DND-41 (cell line): ENCODE data around the gene PHLDB2.

Experiments used
- ATAC-seq: fragments of 200-7000 bp; cut with Tn5 transposase; 3 replicates; pipeline ENCODE4 v1.9.1; 2021; ENCODE audit warnings: low read depth; ENCODE audit not compliant: insufficient read depth
- DNase-seq: peaks from one replicate; pipeline ENCODE4 v3.0.0-alpha.2; 2020
- H2AFZ ChIP-seq: 2 replicates; pipeline ENCODE4 v1.6.0; 2012; ENCODE audit warnings: low read depth, low read length
- H3K27ac ChIP-seq: 2 replicates; pipeline ENCODE4 v1.5.1; 2012; ENCODE audit warnings: low read length, inconsistent platforms
- H3K27me3 ChIP-seq: fragments of 200-600 bp; sonication (generic); 2 replicates; pipeline ENCODE4 v1.6.0; 2012; ENCODE audit warnings: low read length, mild to moderate bottlenecking, inconsistent platforms; ENCODE audit not compliant: insufficient read depth, poor library complexity
- H3K36me3 ChIP-seq: 2 replicates; pipeline ENCODE4 v1.5.1; 2012; ENCODE audit warnings: low read length, inconsistent platforms; ENCODE audit not compliant: insufficient read depth
- H3K4me1 ChIP-seq: 2 replicates; pipeline ENCODE4 v1.5.1; 2012; ENCODE audit warnings: mild to moderate bottlenecking, low read length; ENCODE audit not compliant: insufficient read depth
- H3K4me2 ChIP-seq: 2 replicates; pipeline ENCODE4 v1.6.0; 2012; ENCODE audit warnings: mild to moderate bottlenecking, moderate library complexity, low read length, inconsistent platforms; ENCODE audit not compliant: insufficient read depth
- H3K4me3 ChIP-seq, 2 experiments: fragments of 200-600 bp in 1 of 2; shearing (Covaris generic) in 1 of 2; 2 replicates each; pipeline ENCODE4 v1.5.1; 2012 to 2016; ENCODE audit warnings: inconsistent platforms in 2 of 2, low read length in 2 of 2, mild to moderate bottlenecking in 2 of 2, low read depth in 1 of 2, moderate library complexity in 1 of 2
- H3K79me2 ChIP-seq: 2 replicates; pipeline ENCODE4 v1.6.0; 2012; ENCODE audit warnings: low read length, inconsistent platforms; ENCODE audit not compliant: insufficient read depth
- H3K9ac ChIP-seq: 2 replicates; pipeline ENCODE4 v1.6.0; 2012; ENCODE audit warnings: low read depth, mild to moderate bottlenecking, inconsistent platforms, low read length, moderate library complexity
- H3K9me3 ChIP-seq: 2 replicates; pipeline ENCODE4 v1.5.1; 2012; ENCODE audit warnings: low read length, moderate library complexity, mild to moderate bottlenecking, inconsistent platforms; ENCODE audit not compliant: insufficient read depth, severe bottlenecking
- H4K20me1 ChIP-seq: 2 replicates; pipeline ENCODE4 v1.6.0; 2012; ENCODE audit warnings: low read length; ENCODE audit not compliant: insufficient read depth
- EZH2 ChIP-seq: IDR thresholded peaks from 3 replicates; pipeline ENCODE4 v1.6.1; 2012; ENCODE audit warnings: borderline replicate concordance, low read depth, mild to moderate bottlenecking, moderate library complexity, low read length, inconsistent platforms; ENCODE audit not compliant: severe bottlenecking
- TF ChIP-seq, protein P1 (sequence below): IDR thresholded peaks from 2 replicates; pipeline ENCODE4 v1.5.1; 2012; ENCODE audit warnings: borderline replicate concordance, low read length, moderate library complexity, mild to moderate bottlenecking; ENCODE audit not compliant: poor library complexity, severe bottlenecking; ENCODE audit errors: extremely low read depth

PHLDB2 gene

DNA sequence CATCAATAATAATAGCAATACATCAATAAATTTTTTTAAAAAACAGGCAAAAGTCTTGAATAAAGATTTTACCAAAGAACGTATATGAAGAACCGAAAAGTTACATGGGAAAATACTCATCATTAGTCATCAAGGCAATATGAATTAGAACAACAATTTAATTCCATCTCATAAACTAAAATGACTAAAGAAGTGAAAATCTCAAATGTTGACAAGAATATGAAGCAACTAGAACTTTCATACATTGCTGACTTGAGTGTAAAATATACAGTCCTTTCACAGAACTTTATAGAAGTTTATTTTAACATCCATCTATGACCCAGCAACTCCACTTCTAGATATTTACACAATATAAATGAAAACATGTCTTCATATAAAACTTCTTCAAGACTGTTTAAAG is 84.5 kb downstream of the PHLDB2 start:
- ATAC-seq (no peak), DNase-seq (no peak)
- Histone ChIP-seq H3K36me3 (no peaks in the 10 kb centered on the region), H3K4me3 (no peak overlapping the region), H3K4me2 (no peak overlapping the region), H3K9ac (no peak overlapping the region), H3K9me3 (no peaks in the 10 kb centered on the region), H4K20me1 (no peaks in the 10 kb centered on the region), H3K79me2 (no peaks in the 10 kb centered on the region), H2AFZ (no peak overlapping the region), H3K27me3 (no peaks in the 10 kb centered on the region), H3K27ac (no peak overlapping the region), H3K4me1 (no peaks in the 10 kb centered on the region)
- TF ChIP-seq, protein P1, sequence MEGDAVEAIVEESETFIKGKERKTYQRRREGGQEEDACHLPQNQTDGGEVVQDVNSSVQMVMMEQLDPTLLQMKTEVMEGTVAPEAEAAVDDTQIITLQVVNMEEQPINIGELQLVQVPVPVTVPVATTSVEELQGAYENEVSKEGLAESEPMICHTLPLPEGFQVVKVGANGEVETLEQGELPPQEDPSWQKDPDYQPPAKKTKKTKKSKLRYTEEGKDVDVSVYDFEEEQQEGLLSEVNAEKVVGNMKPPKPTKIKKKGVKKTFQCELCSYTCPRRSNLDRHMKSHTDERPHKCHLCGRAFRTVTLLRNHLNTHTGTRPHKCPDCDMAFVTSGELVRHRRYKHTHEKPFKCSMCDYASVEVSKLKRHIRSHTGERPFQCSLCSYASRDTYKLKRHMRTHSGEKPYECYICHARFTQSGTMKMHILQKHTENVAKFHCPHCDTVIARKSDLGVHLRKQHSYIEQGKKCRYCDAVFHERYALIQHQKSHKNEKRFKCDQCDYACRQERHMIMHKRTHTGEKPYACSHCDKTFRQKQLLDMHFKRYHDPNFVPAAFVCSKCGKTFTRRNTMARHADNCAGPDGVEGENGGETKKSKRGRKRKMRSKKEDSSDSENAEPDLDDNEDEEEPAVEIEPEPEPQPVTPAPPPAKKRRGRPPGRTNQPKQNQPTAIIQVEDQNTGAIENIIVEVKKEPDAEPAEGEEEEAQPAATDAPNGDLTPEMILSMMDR, result no peak
- no peak for TF ChIP-seq EZH2

DNA sequence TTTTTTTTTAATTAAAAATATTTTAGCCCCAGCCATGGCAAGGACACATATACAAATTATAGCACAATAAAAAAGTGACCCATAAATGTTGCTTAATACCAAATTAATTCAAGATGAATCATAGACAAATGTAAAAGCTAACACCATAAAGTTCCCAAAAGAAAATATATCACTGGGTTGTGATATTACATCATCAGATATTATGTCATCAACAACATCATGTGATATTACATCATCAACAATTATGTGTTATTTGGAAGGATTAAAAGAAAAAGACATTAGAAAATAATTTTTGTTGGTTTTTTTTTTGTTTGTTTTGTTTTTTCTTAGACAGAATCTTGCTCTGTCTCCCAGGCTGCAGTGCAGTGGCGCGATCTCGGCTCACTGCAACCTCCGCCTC is 85.3 kb downstream of the PHLDB2 start:
- no peaks in the 10 kb centered on the region for H3K79me2 ChIP-seq
- ATAC-seq (no peak), DNase-seq (no peak)
- no peaks in the 10 kb centered on the region for H3K9me3 ChIP-seq
- H3K36me3 ChIP-seq, result no peaks in the 10 kb centered on the region
- H3K4me2 ChIP-seq, result no peak overlapping the region
- H3K9ac ChIP-seq, result no peak overlapping the region
- H4K20me1 ChIP-seq, result no peaks in the 10 kb centered on the region
- no peak overlapping the region for H3K27ac ChIP-seq
- no peaks in the 10 kb centered on the region for H3K4me1 ChIP-seq
- no peaks in the 10 kb centered on the region for H3K27me3 ChIP-seq
- H3K4me3 ChIP-seq, result no peak overlapping the region
- H2AFZ ChIP-seq, result no peak overlapping the region
- TF ChIP-seq EZH2, result no peak
- TF ChIP-seq, protein P1, result no peak

DNA sequence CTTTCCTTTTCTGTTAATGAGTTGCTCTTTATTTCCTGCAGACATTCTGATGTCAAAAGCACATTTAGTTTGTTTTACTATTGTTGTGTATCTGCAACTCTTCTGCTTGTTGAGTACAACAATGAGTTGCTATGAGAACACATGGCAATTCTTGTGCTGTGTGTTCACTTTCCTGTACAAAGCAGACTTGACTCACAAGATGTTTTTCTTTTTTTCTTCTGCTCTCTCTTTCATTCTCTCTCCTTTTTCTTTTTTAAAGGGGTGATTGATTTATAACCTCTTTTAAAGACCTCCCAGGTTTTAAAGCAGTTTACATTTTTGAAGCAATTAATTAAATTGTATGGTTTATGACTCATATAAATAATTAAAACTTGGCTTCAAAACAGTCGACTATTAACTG is 88.2 kb downstream of the PHLDB2 start:
- DNase-seq (no peak), ATAC-seq (no peak)
- H3K79me2 ChIP-seq, result no peaks in the 10 kb centered on the region
- H2AFZ ChIP-seq, result no peak overlapping the region
- no peaks in the 10 kb centered on the region for H3K36me3 ChIP-seq
- H4K20me1 ChIP-seq, result no peaks in the 10 kb centered on the region
- H3K9me3 ChIP-seq, result no peaks in the 10 kb centered on the region
- no peak for TF ChIP-seq EZH2
- TF ChIP-seq, protein P1, result no peak
- no peak overlapping the region for H3K4me2 ChIP-seq
- no peaks in the 10 kb centered on the region for H3K4me1 ChIP-seq
- H3K9ac ChIP-seq, result no peak overlapping the region
- no peaks in the 10 kb centered on the region for H3K27me3 ChIP-seq
- H3K27ac ChIP-seq, result no peak overlapping the region
- H3K4me3 ChIP-seq, result no peak overlapping the region

DNA sequence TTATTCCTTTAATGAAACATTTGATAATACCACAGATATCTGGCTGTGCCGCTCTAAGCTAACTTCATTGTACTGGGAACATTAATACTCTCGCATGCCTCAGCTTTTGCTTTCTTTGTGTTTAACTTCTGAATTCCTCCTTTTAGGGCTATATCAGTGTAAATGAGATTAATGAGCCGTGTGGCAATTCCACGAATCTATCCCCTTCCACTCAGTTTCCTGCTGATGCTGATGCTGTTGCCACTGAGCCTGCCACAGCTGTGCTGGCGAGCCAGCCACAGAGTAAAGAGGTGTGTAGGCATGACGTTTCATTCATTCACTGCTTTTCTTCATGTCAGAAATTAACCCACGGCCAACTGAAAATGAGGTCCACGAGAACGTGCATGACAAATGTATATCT is 89.7 kb downstream of the PHLDB2 start:
- Histone ChIP-seq H3K4me3 (no peak overlapping the region), H2AFZ (no peak overlapping the region), H3K27me3 (no peaks in the 10 kb centered on the region), H3K9ac (no peak overlapping the region), H3K27ac (no peak overlapping the region), H3K79me2 (no peaks in the 10 kb centered on the region), H3K4me2 (no peak overlapping the region), H3K4me1 (no peaks in the 10 kb centered on the region), H3K36me3 (no peaks in the 10 kb centered on the region), H4K20me1 (no peaks in the 10 kb centered on the region), H3K9me3 (no peaks in the 10 kb centered on the region)
- ATAC-seq (no peak), DNase-seq (no peak)
- TF ChIP-seq, protein P1, result no peak
- no peak for TF ChIP-seq EZH2
